Progenitor cell of endocrine pancreas (in vitro differentiated cells): Measurements from ENCODE around the gene EBLN1. TPM values are rescaled to one million over a fixed set of nuclear protein-coding genes. Genes with fewer than 3 reads are reported as not detected.
"Not testable (repeated sequence)": the region's sequence is repeated elsewhere in the genome, so short reads cannot be mapped to it uniquely, and the experiment has no call there.

Source experiments
- DNase-seq: peaks from one replicate; pipeline ENCODE4 v3.0.0; 2021; ENCODE audit warnings: low spot score; ENCODE audit not compliant: unreplicated experiment
- H3K27ac Mint-ChIP-seq: 2 replicates; pipeline ENCODE4 v1.8.0; 2021; ENCODE audit warnings: mild to moderate bottlenecking, moderate library complexity, mixed read lengths
- H3K27me3 Mint-ChIP-seq: 2 replicates; pipeline ENCODE4 v1.8.0; 2021; ENCODE audit warnings: mixed read lengths
- H3K36me3 Mint-ChIP-seq: 2 replicates; pipeline ENCODE4 v1.8.0; 2022; ENCODE audit warnings: mixed read lengths; ENCODE audit not compliant: insufficient read depth
- H3K4me1 Mint-ChIP-seq: 2 replicates; pipeline ENCODE4 v1.8.0; 2021; ENCODE audit warnings: low read depth, mixed read lengths
- H3K4me3 Mint-ChIP-seq: 2 replicates; pipeline ENCODE4 v1.8.0; 2021; ENCODE audit warnings: low read depth, mild to moderate bottlenecking, moderate library complexity, mixed read lengths
- H3K9me3 Mint-ChIP-seq: 2 replicates; pipeline ENCODE4 v1.8.0; 2021; ENCODE audit warnings: low read depth, mixed read lengths
- total RNA-seq: library from RNA; stranded (reverse); gene quantifications from 2 replicates; pipeline ENCODE4 v1.2.1, GENCODE V29; 2021
- TF ChIP-seq, protein P1 (sequence below): fragments of 200-600 bp; sonication (generic); IDR thresholded peaks from one replicate; pipeline ENCODE4 v1.5.0; 2021; ENCODE audit warnings: antibody characterized with exemption, mild to moderate bottlenecking; ENCODE audit not compliant: unreplicated experiment

The EBLN1 gene
- total RNA-seq, 1 donor from 2014 or later: not detected

DNA sequence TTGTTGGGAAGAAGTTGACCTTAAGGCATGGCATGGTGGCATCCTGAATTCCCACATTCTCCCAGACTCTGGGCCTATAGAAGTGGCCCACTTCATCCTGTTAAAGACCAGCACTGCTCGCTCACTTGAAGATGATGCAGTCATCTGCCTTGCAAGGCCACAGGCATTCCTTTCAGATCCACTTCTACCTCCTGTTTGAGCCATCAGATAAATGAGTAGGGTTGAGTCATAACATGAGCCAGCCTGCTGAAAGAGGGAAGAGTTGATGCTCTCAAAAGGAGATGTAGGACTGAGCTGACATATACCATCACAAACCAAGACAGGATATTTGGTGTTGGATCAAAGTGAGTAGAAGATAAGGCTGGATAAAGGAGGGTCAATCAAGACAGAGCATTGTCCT is 1.5 kb upstream of the EBLN1 start:
- peaks cover 7% of the 10 kb centered on the region for H3K27me3 Mint-ChIP-seq
- DNase-seq: no peak
- peaks cover 8% of the 10 kb centered on the region for H3K9me3 Mint-ChIP-seq
- no peaks in the 10 kb centered on the region for H3K4me1 Mint-ChIP-seq
- H3K4me3 Mint-ChIP-seq: no peak overlapping the region
- no peaks in the 10 kb centered on the region for H3K36me3 Mint-ChIP-seq
- no peak overlapping the region for H3K27ac Mint-ChIP-seq
- TF ChIP-seq, protein P1, sequence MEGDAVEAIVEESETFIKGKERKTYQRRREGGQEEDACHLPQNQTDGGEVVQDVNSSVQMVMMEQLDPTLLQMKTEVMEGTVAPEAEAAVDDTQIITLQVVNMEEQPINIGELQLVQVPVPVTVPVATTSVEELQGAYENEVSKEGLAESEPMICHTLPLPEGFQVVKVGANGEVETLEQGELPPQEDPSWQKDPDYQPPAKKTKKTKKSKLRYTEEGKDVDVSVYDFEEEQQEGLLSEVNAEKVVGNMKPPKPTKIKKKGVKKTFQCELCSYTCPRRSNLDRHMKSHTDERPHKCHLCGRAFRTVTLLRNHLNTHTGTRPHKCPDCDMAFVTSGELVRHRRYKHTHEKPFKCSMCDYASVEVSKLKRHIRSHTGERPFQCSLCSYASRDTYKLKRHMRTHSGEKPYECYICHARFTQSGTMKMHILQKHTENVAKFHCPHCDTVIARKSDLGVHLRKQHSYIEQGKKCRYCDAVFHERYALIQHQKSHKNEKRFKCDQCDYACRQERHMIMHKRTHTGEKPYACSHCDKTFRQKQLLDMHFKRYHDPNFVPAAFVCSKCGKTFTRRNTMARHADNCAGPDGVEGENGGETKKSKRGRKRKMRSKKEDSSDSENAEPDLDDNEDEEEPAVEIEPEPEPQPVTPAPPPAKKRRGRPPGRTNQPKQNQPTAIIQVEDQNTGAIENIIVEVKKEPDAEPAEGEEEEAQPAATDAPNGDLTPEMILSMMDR: no peak

DNA sequence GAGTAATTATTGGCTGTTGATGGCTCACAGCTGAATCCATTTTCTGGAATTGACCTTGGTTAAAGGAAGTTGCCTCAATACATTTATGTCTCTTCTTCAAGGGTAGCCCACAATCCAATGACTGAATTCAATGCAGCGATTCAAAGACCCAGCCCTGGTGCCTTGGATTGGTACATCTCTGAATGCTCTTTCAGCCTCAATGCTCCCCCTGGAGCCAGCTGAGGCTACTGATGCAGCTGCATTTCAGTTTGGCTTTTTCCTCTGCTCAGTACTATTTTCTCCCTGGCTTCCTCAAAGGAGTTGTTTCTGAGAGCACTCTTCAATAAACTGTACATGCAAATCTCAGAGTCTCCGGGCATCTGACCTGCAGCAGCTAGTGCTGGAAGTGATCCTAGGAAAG is 633 bp upstream of the EBLN1 start:
- TF ChIP-seq, protein P1: peak; percentile 25
- DNase-seq: no peak
- H3K27me3 Mint-ChIP-seq: peaks cover 7% of the 10 kb centered on the region
- peaks cover 8% of the 10 kb centered on the region for H3K9me3 Mint-ChIP-seq
- H3K4me3 Mint-ChIP-seq: no peak overlapping the region
- H3K27ac Mint-ChIP-seq: no peak overlapping the region
- no peaks in the 10 kb centered on the region for H3K36me3 Mint-ChIP-seq
- H3K4me1 Mint-ChIP-seq: no peaks in the 10 kb centered on the region

GRCh38 chr10:22217084-22217483 is 731 bp downstream of the EBLN1 start:
- not testable (repeated sequence) for H3K36me3 Mint-ChIP-seq, H3K27me3 Mint-ChIP-seq, H3K27ac Mint-ChIP-seq, H3K4me3 Mint-ChIP-seq, H3K9me3 Mint-ChIP-seq, H3K4me1 Mint-ChIP-seq, DNase-seq

- no peaks in the 10 kb centered on the region for H3K4me1 Mint-ChIP-seq
- peaks cover 7% of the 10 kb centered on the region for H3K27me3 Mint-ChIP-seq
- no peaks in the 10 kb centered on the region for H3K9me3 Mint-ChIP-seq
- no peaks in the 10 kb centered on the region for H3K36me3 Mint-ChIP-seq
- no peak overlapping the region for H3K27ac Mint-ChIP-seq
- H3K4me3 Mint-ChIP-seq: no peak overlapping the region
- no peak for DNase-seq
- TF ChIP-seq, protein P1: no peak
These were observed 7.5 kb downstream of the EBLN1 start for GRCh38 chr10:22210267-22210666.

DNA sequence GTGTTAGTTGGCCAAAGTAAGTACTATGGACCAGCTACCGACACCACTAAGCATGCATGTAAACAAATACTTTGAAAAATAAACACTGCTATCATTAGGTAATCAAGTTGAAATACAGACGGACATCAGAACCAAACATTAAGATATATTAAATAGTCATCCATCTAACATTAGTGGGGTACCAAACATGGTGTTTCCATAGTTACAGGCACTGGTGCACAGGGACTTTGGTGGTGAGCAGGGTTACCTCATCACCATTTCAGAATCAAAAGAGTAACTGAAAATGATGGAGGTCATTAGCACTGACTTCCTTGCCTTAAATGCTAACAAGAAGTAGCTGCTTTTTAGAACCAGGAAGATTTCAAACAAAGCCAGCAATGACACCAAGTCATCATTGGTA is 23.9 kb downstream of the EBLN1 start:
- no peak for DNase-seq
- Mint-ChIP-seq H3K4me3 (no peak overlapping the region), H3K9me3 (no peaks in the 10 kb centered on the region), H3K27ac (no peak overlapping the region), H3K4me1 (no peaks in the 10 kb centered on the region), H3K36me3 (no peaks in the 10 kb centered on the region), H3K27me3 (no peaks in the 10 kb centered on the region)
- TF ChIP-seq, protein P1: no peak

DNA sequence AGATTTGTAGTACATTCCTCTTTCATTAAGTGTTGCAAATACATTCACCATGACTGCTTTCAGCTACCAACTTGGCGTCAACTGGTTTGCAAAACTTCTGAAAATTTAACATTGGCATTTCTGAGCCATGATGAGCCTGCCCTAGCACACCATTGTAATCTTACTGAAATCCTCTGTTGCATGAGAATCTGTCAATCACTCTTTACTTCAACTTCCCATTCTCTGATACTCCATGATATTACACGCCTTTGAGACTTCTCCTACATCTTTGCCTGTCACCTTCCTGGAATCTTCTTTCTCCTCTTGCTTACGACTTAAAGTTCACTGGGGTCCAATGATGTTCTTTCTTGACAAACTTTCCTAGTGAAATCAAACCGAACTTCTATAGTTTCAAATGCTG is 32.2 kb downstream of the EBLN1 start:
- no peak overlapping the region for H3K27ac Mint-ChIP-seq
- DNase-seq: no peak
- TF ChIP-seq, protein P1: no peak
- H3K36me3 Mint-ChIP-seq: peaks cover under 1% of the 10 kb centered on the region
- H3K4me3 Mint-ChIP-seq: no peak overlapping the region
- H3K27me3 Mint-ChIP-seq: peaks cover 17% of the 10 kb centered on the region
- H3K9me3 Mint-ChIP-seq: peaks cover 7% of the 10 kb centered on the region
- H3K4me1 Mint-ChIP-seq: no peaks in the 10 kb centered on the region
